Loucy (cell line): ENCODE measurements around the gene NPTX1.

Experiments used
- EZH2phosphoT487 ChIP-seq: fragments of 200-600 bp; IDR thresholded peaks from 2 replicates; pipeline ENCODE4 v1.6.1; 2018; ENCODE audit warnings: antibody characterized with exemption, mild to moderate bottlenecking, moderate library complexity, borderline replicate concordance
- TF ChIP-seq, protein P1 (sequence below): fragments of 200-600 bp; sonication (generic); conservative IDR thresholded peaks from 2 replicates; pipeline ENCODE4 v1.5.1; 2014; ENCODE audit warnings: mild to moderate bottlenecking, antibody characterized with exemption, low read length

DNA sequence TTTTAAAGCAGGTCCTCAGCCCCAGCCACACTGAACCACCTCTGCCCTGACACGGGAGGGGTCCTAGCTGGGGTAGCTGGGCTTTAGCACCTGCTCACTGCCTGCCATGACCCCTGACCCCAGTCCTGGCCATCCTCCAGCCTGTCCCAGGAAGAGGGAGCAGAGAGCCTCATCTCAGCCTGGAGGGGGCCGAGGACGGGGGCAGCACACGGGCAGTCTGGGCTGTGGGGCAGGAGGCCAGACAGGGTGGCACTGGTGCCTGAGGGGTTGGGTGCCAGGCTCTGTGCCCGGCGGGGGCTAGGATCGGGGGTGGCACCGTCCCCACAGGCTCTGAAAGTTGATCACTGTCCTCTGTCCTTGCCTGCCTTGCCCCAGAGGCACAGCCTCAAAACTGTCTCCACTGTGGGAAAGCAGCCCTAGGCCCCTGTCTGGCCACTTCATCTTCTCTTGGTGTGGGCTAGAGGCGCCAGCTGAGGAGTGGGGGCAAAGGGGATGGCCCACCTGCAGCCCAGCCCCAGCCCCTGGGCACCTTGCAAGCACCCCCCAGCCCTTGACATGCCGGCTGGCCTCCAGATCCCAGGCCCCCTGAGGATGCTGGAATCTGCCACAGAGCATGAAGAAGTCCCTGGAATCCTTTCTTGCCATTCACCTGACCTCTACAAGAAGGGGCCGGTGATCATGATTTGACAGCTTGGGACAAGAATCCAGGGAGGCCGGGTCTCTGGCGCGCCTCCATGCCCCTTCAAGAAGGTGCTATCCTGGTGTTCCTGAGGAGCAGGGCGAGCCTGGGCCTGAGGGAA lies 45.8 kb downstream of the NPTX1 start:
- TF ChIP-seq, protein P1, sequence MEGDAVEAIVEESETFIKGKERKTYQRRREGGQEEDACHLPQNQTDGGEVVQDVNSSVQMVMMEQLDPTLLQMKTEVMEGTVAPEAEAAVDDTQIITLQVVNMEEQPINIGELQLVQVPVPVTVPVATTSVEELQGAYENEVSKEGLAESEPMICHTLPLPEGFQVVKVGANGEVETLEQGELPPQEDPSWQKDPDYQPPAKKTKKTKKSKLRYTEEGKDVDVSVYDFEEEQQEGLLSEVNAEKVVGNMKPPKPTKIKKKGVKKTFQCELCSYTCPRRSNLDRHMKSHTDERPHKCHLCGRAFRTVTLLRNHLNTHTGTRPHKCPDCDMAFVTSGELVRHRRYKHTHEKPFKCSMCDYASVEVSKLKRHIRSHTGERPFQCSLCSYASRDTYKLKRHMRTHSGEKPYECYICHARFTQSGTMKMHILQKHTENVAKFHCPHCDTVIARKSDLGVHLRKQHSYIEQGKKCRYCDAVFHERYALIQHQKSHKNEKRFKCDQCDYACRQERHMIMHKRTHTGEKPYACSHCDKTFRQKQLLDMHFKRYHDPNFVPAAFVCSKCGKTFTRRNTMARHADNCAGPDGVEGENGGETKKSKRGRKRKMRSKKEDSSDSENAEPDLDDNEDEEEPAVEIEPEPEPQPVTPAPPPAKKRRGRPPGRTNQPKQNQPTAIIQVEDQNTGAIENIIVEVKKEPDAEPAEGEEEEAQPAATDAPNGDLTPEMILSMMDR, result no peak
- no peak for TF ChIP-seq EZH2phosphoT487
